CD4-positive, alpha-beta T cell treated with Interleukin-4 for 4 hours (primary cell): ENCODE measurements around the gene THAP12.
A peak's percentile ranks its signal among the peaks of the same experiment; 100 is the strongest.
"Not testable (repeated sequence)": the region's sequence is repeated elsewhere in the genome, so short reads cannot be mapped to it uniquely, and the experiment has no call there.

Source experiments
- DNase-seq: peaks from one replicate; pipeline ENCODE4 v3.0.0-alpha.2; 2020

Gene THAP12

DNA sequence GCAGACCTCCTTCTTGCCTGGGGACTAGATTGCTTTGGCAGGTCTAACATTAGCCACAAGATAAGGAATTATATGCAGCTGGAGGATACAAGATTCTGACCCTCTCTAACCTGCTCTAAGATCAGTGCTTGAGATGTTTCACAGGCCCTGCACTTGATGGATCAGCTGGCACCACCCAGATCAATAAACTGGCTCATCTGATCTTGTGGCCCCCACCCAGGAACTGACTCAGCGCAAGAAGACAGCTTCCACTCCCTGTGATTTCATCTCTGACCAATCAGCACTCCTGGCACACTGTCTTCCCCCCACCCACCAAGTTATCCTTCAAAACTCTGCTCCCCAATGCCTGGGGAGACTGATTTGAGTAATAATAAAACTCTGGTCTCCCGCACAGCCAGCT, 57.6 kb downstream of the THAP12 start:
- peak; percentile 10 for DNase-seq

DNA sequence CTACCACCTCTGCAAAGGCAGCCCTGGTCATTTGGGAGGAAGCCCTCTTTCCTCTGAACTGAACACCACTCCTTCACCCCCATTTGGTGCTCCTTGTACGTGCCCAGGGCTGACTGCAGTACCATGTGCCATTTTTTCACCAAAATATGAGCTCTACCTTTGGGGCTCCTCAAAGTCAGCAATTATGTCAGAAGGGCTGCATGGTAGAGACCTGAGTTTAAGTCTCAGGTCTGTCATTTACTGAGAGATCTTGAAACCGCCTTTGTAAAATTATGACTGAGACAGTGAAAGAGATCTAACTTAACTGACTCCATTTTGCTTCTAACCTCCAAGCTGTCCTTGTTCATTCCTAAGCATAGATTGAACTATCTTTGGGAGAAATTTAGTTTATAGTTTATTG, 58.0 kb downstream of the THAP12 start:
- no peak for DNase-seq

DNA sequence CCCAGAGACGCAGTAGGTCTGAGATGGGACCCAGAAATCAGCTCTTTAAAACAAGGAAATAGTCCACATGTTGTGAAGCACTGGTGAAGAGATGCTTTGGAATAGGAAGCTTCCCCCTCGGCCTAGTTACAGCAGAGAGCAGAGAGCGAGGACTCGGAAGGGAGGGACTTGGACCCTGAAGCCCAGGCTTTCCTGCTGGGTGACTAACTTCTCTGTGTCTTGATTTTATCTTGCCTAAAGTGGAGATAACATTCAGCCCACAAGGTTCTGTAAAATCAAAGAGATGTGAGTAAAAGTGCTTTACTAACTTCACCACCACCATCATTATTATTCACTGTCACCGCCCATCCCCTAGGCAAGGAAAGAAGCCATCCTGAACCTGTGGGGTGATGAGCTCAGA, 58.4 kb downstream of the THAP12 start:
- peak; percentile 17 for DNase-seq

DNA sequence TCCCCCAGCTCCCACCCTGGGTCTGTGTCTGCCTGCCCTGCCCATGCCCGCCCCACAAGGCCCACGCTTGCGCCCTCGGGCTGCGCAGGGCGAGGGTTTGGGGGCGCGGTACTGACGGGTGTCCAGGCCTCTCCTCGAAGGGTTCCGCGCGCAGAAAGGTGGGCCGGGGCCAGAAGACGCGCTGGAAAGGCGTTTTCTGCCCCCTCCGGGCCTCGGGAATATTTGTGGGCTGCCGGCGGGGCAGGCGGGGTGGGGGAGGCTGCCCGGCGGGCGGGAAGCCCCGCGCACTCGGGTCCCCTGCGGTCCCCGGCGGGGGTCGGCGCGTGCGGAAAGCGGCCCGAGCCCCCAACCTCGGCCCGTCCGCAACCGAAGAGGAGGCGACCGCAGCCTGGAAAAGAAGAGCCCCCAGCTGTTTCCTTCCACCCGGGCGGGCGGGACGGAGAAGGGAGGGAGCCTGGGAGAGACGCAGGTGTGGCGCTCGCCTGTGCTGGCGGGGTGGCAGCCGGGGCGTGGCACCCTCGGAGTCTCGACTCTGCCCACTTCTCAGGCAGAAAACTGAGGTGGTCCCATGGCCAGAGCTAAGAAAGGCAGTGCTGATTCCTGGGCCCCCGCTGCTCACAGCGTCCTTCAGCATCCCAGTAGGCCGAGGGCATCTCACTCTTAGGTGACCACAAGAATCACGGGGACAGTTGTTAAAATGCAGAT, 59.0 kb downstream of the THAP12 start:
- no peak for DNase-seq

DNA sequence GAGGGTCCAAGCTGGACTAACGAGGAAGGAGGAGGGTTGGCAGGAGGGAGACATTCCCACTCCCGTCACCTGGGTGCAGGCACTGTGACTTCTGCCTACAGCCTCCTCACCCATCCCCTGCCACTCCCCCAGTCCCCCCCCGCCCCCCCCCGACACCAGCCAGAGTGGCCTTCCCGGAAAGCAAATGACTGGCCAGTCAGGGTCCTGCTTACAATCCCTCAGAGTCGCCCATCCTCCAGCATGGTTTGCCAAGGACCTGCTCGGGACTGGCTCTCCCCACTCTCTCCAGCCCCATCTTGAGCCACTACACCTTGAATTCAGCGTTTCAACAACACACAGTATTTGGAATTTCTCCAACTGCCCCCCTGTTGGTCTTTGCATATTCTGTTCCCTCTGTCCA, 59.6 kb downstream of the THAP12 start:
- no peak for DNase-seq

DNA sequence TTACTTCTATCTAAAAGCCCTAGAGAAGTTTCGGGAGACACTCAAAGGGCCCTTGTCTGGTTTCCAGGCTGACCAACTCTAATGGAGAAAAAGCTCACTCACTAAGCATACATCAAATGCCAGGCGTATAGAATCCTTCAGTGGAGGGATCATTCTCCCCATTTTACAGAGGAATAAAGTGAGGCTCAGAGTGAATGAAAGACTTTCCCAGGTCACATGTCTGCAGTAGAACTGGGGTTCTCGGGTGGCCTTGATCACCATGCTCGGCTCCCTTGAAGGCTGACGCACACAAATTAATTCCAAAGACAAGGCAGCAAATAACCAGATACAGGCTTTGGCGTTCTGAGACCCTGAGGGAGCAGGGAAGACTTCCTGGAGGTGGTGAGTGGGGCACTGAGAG, 60.0 kb downstream of the THAP12 start:
- no peak for DNase-seq

DNA sequence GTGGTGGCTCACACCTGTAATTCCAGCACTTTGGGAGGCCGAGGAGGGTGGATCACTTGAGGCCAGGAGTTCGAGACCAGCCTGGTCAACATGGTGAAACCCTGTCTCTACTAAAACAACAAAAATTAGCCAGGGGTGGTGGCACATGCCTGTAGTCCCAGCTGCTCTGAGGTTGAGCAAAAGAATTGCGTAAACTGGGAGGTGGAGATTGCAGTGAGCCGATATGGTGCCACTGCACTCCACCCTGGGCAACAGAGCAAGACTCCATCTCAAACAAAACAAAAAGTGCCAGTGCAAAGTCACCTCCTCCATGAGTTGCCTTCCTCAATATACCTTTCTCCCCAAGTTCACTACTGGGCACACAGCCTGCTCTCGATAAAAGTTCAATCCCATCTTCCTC, 61.1 kb downstream of the THAP12 start:
- not testable (repeated sequence) for DNase-seq

DNA sequence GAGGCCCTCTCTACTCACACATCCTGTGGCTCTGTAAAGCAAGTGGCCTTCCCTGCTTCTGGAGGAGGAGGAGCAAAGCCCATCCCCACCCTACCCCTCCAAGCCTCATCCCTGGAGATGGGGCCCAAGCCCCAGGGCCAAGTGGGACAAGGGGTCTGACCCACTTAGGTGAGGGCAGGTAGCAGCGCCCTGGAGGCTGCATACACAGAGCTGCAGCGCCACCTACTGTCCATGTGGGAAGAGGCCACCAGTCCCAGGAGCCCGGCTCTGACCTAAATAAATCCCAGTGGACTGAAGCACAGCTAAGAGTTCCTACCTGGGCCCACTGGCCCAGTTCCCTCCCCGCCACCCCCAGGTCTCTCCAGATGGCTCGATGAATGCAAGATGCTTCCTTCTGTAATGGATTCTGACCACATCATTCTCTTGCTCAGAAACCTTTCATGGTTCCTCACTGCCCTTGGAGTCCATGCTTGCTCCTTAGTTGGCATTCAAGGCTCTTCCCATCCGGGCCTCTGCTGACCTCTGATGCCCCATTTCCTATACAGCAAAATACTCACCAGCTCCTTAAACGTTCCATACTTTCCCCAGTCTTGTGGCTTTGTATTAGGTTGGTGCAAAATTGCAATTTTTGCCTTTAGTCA, 62.1 kb downstream of the THAP12 start:
- DNase-seq, result peak; percentile 73

DNA sequence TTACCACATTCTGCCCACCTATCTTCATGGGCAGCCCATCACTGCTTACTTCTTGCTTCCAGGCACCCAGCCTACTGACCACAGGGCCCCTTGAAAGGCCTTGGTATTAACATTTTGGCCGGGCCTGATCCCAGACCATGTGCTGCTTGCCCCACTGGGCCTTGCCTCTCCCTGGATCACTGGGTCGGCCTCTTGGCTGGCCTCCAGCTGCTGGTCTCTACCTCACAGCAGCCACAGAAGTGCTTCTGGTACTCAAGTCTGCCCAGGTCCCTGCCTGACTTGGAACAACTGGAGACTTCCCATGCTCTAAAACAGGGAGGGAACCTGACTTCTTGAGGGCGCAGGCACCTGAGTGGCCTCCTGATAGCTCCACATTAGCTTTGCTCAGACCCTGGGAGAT, 63.6 kb downstream of the THAP12 start:
- DNase-seq, result no peak

DNA sequence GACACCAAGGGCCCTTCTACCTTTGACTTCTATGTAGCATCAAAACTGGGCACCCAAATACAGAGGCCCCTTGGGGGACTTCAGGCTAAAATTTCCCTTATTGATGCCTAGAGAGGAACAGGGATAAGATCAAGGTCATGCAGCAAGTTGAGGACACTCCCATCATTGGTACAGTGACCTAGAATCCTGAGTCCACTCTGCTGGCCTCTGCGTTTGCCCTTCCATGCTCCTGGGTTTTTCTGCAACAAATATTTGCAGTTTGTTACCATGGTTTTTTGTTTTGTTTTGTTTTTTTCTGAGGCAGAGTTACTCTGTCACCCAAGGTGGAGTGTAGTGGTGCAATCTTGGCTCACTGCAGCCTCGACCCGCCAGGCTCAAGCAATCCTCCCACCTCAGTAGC, 64.2 kb downstream of the THAP12 start:
- no peak for DNase-seq

DNA sequence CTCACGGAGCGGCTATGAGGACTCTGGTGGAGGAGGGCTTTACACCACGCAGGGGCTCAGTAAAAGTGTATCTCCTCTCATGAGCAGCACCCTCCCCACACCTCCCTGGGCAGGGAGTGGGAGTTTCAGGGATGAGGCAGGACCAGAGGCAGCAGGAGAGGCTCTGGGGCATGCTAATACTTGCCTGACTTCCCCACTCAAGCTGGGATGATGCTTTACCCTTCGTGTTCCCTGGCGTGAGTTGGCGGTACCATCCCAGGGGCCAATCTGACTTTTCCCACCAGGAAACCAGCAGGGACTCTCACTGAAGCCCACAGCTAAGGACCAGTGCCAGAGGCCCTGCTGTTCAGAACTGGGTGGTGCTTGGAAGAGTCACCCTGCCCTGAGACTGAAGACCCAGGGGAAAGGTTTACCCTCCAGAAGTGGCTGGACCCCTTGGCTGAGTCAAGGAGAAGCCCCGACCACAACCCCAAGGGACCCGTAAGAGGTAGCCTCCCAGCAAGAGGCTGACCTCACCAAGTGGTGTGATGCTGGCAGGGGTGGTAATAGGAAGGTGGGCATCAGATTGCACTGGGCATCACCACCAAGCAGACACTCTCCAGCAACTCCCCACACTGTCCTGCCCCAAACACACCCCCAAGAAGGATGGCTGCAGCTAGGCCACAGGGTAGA, 65.6 kb downstream of the THAP12 start:
- DNase-seq, result no peak

DNA sequence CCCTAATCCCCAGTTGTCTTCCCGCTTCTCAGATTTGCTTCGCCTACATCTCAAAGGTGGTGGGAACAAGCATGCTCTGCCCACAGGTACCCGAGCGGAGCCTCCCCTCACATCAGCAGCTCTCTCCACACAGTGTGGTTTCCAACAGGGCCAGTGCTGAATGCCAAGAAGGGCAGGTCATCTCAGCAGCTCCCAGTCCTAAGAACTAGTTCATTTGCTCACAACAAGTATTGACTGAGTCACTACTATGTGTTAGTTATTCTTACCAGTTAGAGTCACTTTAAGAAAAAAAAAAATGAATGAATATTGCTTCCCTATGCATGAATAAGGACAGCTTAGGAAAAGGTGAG, 66.2 kb downstream of the THAP12 start:
- no peak for DNase-seq

DNA sequence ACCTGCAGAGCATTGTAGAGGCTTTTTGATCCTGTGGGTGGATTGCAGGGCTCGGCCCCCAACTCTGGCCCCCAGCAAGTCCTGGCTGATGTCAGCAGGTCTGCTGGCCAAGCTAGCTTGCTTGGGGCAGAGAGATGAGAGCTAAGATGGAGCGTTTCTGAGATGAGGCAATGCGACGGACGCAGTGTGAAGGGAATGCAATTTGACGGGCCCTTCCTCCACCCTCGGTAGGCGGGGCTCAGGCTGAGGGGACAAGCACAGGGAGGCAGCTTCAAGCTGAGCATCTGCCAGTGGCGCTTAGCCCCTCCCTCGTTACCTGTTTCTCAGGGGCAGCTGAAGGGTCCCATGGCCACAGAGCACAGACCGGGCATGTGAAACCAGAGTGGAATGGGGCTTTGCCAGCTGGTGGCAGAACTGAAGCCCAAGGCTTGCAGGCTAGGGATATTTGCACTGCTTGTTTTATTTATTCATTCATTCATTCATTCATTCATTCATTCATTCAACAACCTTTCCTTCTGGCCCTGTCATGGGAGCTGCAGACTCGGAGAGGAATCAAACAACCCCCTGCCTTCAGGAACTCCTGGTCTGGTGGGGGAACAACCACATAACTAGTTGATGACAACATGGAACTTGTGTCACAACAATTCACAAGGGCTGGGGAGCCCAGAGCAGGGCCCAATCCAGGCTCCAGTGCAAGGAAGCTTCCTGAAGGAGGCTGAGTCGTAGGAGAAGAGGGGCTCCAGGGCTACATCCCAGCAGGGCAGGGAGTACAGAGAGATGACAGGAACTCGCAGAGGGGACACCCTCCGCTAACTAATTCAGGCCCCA, 66.8 kb downstream of the THAP12 start:
- DNase-seq, result no peak

DNA sequence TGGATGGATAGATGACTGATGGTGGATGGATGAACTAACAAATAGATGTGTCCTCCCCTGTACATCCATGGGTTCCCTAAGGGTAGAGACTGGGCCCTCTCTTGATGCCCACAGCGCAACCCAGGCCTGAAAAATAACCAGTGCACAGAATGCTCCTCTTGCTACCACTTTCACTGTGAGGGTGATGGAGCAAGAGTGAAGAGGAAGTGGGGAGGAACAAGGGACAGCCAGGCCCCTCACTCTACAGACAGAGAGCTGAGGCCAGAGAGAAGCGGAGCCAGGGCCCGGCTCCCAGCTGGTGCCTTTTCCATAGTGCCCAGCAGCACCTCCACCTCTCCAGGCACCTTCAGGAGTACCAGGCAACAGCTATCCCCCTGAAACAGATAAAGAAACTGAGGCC, 67.7 kb downstream of the THAP12 start:
- DNase-seq, result no peak

DNA sequence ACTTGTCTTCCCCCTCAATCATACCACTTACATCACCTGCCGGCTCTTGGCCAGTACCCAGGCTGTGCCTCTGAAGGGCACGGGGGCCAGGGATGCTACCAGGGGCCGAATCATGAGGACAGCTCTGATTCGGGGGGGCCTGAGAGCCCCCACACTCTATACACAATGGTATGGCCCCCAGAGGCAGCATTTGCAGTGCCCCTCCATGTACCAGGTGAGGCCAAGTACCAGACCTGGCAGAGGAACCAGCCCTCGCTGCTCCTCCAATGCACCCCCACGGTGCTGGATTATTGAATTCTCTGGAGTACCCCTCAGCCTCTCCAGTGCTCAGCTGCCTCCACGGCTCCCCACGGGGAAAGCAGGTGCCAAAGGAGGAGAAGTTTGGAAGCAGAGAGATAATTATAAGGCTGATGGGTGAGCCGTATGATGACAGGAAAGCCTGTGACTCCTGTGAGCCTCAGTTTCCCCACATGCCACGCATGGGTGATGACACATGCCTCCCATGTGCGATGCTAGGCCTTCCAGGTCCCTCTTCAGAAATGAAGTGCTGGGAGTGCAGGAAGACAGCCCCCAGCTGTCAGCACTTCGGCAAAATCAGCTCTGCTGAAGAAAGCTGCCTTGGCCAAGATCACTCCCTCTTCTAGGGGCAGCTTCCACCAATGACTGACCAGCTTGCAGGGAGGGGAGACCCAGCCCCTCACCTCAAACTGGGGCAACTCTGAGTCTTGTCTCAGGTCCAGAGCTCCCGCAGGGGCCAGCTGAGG, 69.9 kb downstream of the THAP12 start:
- no peak for DNase-seq

DNA sequence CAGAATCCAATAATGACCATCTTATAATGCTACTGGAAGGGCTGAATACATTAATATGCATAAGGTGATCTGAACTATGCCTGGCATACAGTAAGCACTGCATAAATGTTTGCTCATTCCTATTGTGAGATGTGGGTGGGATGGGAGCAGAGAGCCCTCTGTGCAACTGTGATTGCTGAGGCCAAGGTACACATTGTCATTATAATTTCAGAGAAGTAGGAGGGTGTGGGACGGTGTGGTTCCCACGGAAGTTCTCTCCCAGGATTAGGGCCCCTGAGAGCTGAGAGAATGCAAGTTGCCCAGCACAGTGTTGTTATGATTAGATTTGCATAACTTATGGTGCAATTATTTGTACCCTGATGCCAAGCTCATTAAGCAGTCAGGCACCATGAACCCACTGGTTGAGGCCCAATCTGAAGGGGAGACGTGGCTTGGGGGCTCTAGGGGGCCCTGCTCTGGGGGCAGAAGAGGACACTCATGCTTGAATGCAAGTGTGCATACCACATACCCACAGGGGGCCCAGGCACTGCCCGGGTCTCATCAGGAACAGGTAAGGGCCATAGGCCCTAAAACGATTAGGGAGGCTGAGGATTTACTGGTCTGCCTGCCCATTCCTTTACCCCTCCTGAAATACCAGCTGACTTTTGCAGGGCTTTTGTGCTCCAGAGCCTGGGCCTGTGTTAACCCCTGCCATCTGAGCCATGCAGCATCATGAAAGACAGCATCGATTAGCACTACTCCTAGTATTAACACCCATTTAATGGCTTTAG, 72.8 kb downstream of the THAP12 start:
- no peak for DNase-seq

DNA sequence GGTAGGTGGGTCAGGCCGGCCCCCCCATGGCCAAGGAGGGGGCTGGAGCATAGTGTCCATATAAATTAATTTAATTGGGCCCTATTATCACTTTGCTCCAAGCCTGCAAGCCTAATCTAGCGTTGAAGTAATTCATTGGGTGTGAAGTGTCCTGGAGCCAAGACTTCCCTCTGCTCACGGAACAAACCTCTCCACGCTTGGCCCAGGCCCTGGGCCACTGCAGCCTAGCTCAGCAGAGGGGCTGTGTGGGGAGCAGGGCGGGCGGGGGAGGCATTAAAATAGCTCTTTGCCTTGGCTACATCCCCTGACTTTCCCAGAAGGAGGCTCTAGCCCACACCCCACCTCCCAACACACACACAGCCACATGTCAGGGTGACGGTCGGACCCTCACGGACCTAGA, 73.5 kb downstream of the THAP12 start:
- no peak for DNase-seq

DNA sequence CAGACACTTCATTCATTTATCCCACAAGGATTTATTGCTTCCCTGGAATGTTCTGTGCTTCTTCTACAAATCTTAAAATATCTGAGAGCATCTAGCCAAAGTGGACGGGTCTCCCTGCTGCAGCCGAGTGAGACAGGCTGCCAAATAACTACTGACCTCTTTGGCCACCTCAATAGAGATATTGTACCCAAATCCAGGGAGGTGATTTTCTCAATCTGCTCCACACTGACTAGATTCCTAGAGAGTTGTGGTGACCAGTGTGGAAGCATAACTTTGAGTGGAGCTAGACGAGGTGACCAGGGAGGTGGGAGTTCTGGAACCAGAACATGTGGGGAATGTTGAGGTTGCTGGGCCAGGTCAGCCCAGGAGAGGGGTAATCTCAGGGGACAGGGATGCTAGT, 77.5 kb downstream of the THAP12 start:
- DNase-seq, result no peak

DNA sequence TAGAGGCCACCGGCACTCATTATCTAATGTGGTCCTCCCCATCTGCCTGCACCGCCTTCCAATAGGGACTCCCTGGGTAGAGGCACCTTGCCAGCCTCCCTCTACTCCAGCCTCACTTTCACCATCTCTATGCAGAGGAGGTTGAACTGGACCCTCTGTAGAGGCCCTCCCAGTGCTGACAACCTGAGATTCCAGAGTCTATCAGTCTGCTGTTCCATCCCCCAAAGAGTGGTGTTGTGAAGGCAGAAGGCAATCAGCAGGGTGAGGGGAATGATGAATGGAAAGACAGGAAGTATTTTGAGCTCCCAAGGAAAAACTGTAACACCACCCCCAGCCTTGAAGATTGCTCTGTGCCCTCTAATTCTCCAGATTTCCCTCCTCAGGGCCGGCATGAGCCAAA, 77.9 kb downstream of the THAP12 start:
- no peak for DNase-seq
